GM12865 (cell line): Measurements from ENCODE around the gene SLC1A1.

ENCODE experiments used
- DNase-seq: peaks from one replicate; pipeline ENCODE4 v3.0.0; 2010; ENCODE audit warnings: low read depth
- H3K4me3 ChIP-seq: 2 replicates; pipeline ENCODE4 v1.5.1; 2011; ENCODE audit warnings: mild to moderate bottlenecking, low read depth, low read length, control low read depth
- CTCF ChIP-seq: IDR thresholded peaks from 2 replicates; pipeline ENCODE4 v1.5.1; 2011; ENCODE audit warnings: low read length, control low read depth, low read depth, inconsistent platforms; ENCODE audit not compliant: insufficient read depth; ENCODE audit errors: missing control alignments

Gene SLC1A1

GRCh38 chr9:4581861-4582565 is 91.7 kb downstream of the SLC1A1 start:
- DNase-seq: no peak
- no peak for TF ChIP-seq CTCF
- no peak overlapping the region for H3K4me3 ChIP-seq

GRCh38 chr9:4583001-4583400 is 92.7 kb downstream of the SLC1A1 start:
- H3K4me3 ChIP-seq: no peak overlapping the region
- no peak for DNase-seq
- no peak for TF ChIP-seq CTCF

- TF ChIP-seq CTCF: no peak
- DNase-seq: no peak
- H3K4me3 ChIP-seq: no peak overlapping the region
Observed at GRCh38 chr9:4584636-4585035, 94.4 kb downstream of the SLC1A1 start.

- no peak for TF ChIP-seq CTCF
- DNase-seq: no peak
- H3K4me3 ChIP-seq: no peak overlapping the region
Observed at GRCh38 chr9:4585135-4585534, 94.9 kb downstream of the SLC1A1 start.

- TF ChIP-seq CTCF: no peak
- H3K4me3 ChIP-seq: no peak overlapping the region
- no peak for DNase-seq
Observed at GRCh38 chr9:4588721-4589120, 98.5 kb downstream of the SLC1A1 start.

- no peak overlapping the region for H3K4me3 ChIP-seq
- DNase-seq: no peak
- no peak for TF ChIP-seq CTCF
Observed at GRCh38 chr9:4590430-4591122, 100.3 kb downstream of the SLC1A1 start.
